Stimulated activated CD4-positive, alpha-beta T cell treated with anti-CD3 and anti-CD28 coated beads, Interleukin-4, amount 100 ng/mL, for 1 hour (primary cell): Measurements from ENCODE around the gene CRYL1.

Experiments
- DNase-seq: peaks from one replicate; pipeline ENCODE4 v3.0.0-alpha.2; 2020

Gene CRYL1

GRCh38 chr13:20394506-20394905, 131.2 kb downstream of the CRYL1 start:
- no peak for DNase-seq

- DNase-seq, result no peak
Measured at GRCh38 chr13:20394169-20394501, 131.5 kb downstream of the CRYL1 start.

GRCh38 chr13:20393273-20394168, 132.1 kb downstream of the CRYL1 start:
- no peak for DNase-seq

GRCh38 chr13:20392530-20392929, 133.1 kb downstream of the CRYL1 start:
- DNase-seq, result no peak

GRCh38 chr13:20391597-20392452, 133.8 kb downstream of the CRYL1 start:
- DNase-seq, result no peak

GRCh38 chr13:20390526-20391175, 135.0 kb downstream of the CRYL1 start:
- no peak for DNase-seq

- DNase-seq, result no peak
Measured at GRCh38 chr13:20389696-20390525, 135.7 kb downstream of the CRYL1 start.

- DNase-seq, result no peak
Measured at GRCh38 chr13:20388184-20388583, 137.5 kb downstream of the CRYL1 start.

GRCh38 chr13:20387441-20387971, 138.2 kb downstream of the CRYL1 start:
- DNase-seq, result no peak

GRCh38 chr13:20387006-20387405, 138.7 kb downstream of the CRYL1 start:
- DNase-seq, result no peak

GRCh38 chr13:20383058-20383457, 142.6 kb downstream of the CRYL1 start:
- DNase-seq, result no peak

- no peak for DNase-seq
Measured at GRCh38 chr13:20381401-20381800, 144.3 kb downstream of the CRYL1 start.

GRCh38 chr13:20378721-20379120, 146.9 kb downstream of the CRYL1 start:
- no peak for DNase-seq

- DNase-seq, result no peak
Measured at GRCh38 chr13:20377720-20378119, 147.9 kb downstream of the CRYL1 start.

GRCh38 chr13:20375871-20376270, 149.8 kb downstream of the CRYL1 start:
- no peak for DNase-seq

GRCh38 chr13:20373861-20374260, 151.8 kb downstream of the CRYL1 start:
- DNase-seq, result no peak

GRCh38 chr13:20371825-20372224, 153.8 kb downstream of the CRYL1 start:
- DNase-seq, result no peak

GRCh38 chr13:20370815-20371421, 154.7 kb downstream of the CRYL1 start:
- DNase-seq, result no peak

GRCh38 chr13:20369886-20370361, 155.7 kb downstream of the CRYL1 start:
- DNase-seq, result no peak

- no peak for DNase-seq
Measured at GRCh38 chr13:20366056-20366455, 159.6 kb downstream of the CRYL1 start.

GRCh38 chr13:20363603-20364002, 162.1 kb downstream of the CRYL1 start:
- DNase-seq, result no peak

- no peak for DNase-seq
Measured at GRCh38 chr13:20363172-20363571, 162.5 kb downstream of the CRYL1 start.
